H1 (cell line): ENCODE results near the gene CASK. TPM values are rescaled to one million over a fixed set of nuclear protein-coding genes. Genes with fewer than 3 reads are reported as not detected.

ENCODE experiments used
- CTCF ChIA-PET: fragments of 300-600 bp; sonication (Branson Sonifier 250); formaldehyde crosslinking; loops from one replicate; lab custom pipeline; 2021; ENCODE audit not compliant: partially characterized antibody; lab: Charles Lee
- POLR2A ChIA-PET: fragments of 300-600 bp; sonication (Branson Sonifier 250); formaldehyde crosslinking; loops from one replicate; lab custom pipeline; 2021; ENCODE audit warnings: inconsistent platforms; ENCODE audit not compliant: partially characterized antibody; lab: Charles Lee
- DNase-seq, 2 experiments: peaks; one replicate each; pipeline versions ENCODE4 v3.0.0 to v3.0.0-alpha.2; 2010 to 2022; ENCODE audit warnings: low spot score in 2 of 2, low read depth in 1 of 2, mixed read lengths in 1 of 2
- FAIRE-seq: peaks from 2 replicates; lab custom pipeline; 2011; peaks lifted over from hg19 to GRCh38; lab: Jason Lieb, UNC
- H2AFZ ChIP-seq: 2 replicates; pipeline ENCODE4 v1.8.1; 2012; ENCODE audit warnings: low read length, inconsistent platforms
- H2AK5ac ChIP-seq: 2 replicates; pipeline ENCODE4 v1.6.1; 2013; ENCODE audit warnings: low read depth, low read length
- H2BK120ac ChIP-seq: replicated peaks from 2 replicates; pipeline ENCODE3; 2013; ENCODE audit warnings: low read depth, low read length, inconsistent platforms
- H2BK12ac ChIP-seq: 2 replicates; pipeline ENCODE4 v1.6.1; 2013; ENCODE audit warnings: low read depth, low read length
- H2BK15ac ChIP-seq: 2 replicates; pipeline ENCODE4 v1.6.1; 2013; ENCODE audit warnings: low read length
- H2BK20ac ChIP-seq: 2 replicates; pipeline ENCODE4 v1.6.1; 2013; ENCODE audit warnings: low read length
- H2BK5ac ChIP-seq: 2 replicates; pipeline ENCODE4 v1.6.1; 2013; ENCODE audit warnings: low read depth, low read length
- H3K14ac ChIP-seq: 2 replicates; pipeline ENCODE4 v1.6.1; 2013; ENCODE audit warnings: inconsistent platforms; ENCODE audit not compliant: insufficient read length
- H3K18ac ChIP-seq: 2 replicates; pipeline ENCODE4 v1.6.1; 2013; ENCODE audit warnings: low read length; ENCODE audit errors: extremely low read depth
- H3K23ac ChIP-seq: 2 replicates; pipeline ENCODE4 v1.6.1; 2013; ENCODE audit warnings: inconsistent platforms; ENCODE audit not compliant: insufficient read length
- H3K23me2 ChIP-seq: 2 replicates; pipeline ENCODE4 v1.6.1; 2013; ENCODE audit warnings: low read depth, low read length
- H3K27ac ChIP-seq: 2 replicates; pipeline ENCODE4 v1.6.1; 2011; ENCODE audit warnings: low read depth, low read length, inconsistent platforms
- H3K27me3 ChIP-seq, 4 experiments: replicated peaks in 1 of 4; 1 replicate in 1 of 4; 2 replicates in 3 of 4; pipeline versions ENCODE4 v1.6.1 to v1.8.1; 2011 to 2013; ENCODE audit warnings: low read length in 3 of 4, mild to moderate bottlenecking in 3 of 4, inconsistent platforms in 2 of 4, mixed read lengths in 2 of 4, moderate library complexity in 1 of 4; ENCODE audit not compliant: control insufficient read depth in 3 of 4, insufficient read depth in 3 of 4; ENCODE audit errors: extremely low read depth in 1 of 4
- H3K36me3 ChIP-seq, 4 experiments: 2 replicates each; pipeline versions ENCODE4 v1.6.1 to v1.8.1; 2011 to 2013; ENCODE audit warnings: mild to moderate bottlenecking in 4 of 4, low read length in 3 of 4, moderate library complexity in 2 of 4, control low read depth in 1 of 4, inconsistent platforms in 1 of 4; ENCODE audit not compliant: insufficient read depth in 4 of 4, control insufficient read depth in 2 of 4
- H3K4ac ChIP-seq: replicated peaks from 2 replicates; pipeline ENCODE3; 2013; ENCODE audit warnings: low read length, low read depth, mixed read lengths, inconsistent platforms; ENCODE audit not compliant: insufficient read length
- H3K4me1 ChIP-seq, 4 experiments: replicated peaks in 1 of 4; 1 replicate in 1 of 4; 2 replicates in 3 of 4; pipeline versions ENCODE4 v1.6.1 to v1.8.1; 2011 to 2013; ENCODE audit warnings: low read length in 3 of 4, inconsistent platforms in 2 of 4, mixed read lengths in 1 of 4; ENCODE audit not compliant: insufficient read depth in 4 of 4, control insufficient read depth in 3 of 4
- H3K4me2 ChIP-seq, 2 experiments: 2 replicates each; pipeline versions ENCODE4 v1.6.1 to v1.8.1; 2011 to 2013; ENCODE audit warnings: low read depth in 2 of 2, low read length in 2 of 2, control low read depth in 1 of 2, inconsistent platforms in 1 of 2, mild to moderate bottlenecking in 1 of 2; ENCODE audit not compliant: insufficient read depth in 1 of 2
- H3K4me3 ChIP-seq, 4 experiments: fragments of 200-600, 300-600 bp in 1 of 4; sonication (generic), shearing (Covaris generic), sonication (Bioruptor Twin) in 1 of 4; 2 replicates each; pipeline versions ENCODE4 v1.5.1 to v1.8.1; 2011 to 2016; ENCODE audit warnings: low read length in 4 of 4, low read depth in 3 of 4, control low read depth in 2 of 4, inconsistent platforms in 2 of 4, mild to moderate bottlenecking in 2 of 4, mixed read lengths in 1 of 4, moderate library complexity in 1 of 4; ENCODE audit not compliant: insufficient read depth in 2 of 4; ENCODE audit errors: extremely low read depth in 1 of 4
- H3K56ac ChIP-seq: replicated peaks from 2 replicates; pipeline ENCODE3; 2013; ENCODE audit warnings: low read depth, mild to moderate bottlenecking, mixed read lengths, low read length, inconsistent platforms; ENCODE audit not compliant: insufficient read length
- H3K79me1 ChIP-seq: 2 replicates; pipeline ENCODE4 v1.6.1; 2013; ENCODE audit warnings: low read depth, low read length, control low read depth
- H3K79me2 ChIP-seq, 2 experiments: 2 replicates each; pipeline versions ENCODE4 v1.6.1 to v1.8.1; 2012 to 2013; ENCODE audit warnings: low read length in 2 of 2, mild to moderate bottlenecking in 2 of 2, inconsistent platforms in 1 of 2; ENCODE audit not compliant: insufficient read depth in 2 of 2, control insufficient read depth in 1 of 2
- H3K9ac ChIP-seq, 4 experiments: replicated peaks in 1 of 4; 1 replicate in 1 of 4; 2 replicates in 3 of 4; pipeline versions ENCODE4 v1.6.1 to v1.8.1; 2011 to 2013; ENCODE audit warnings: low read depth in 3 of 4, low read length in 3 of 4, control low read depth in 2 of 4, mild to moderate bottlenecking in 2 of 4, moderate library complexity in 2 of 4, inconsistent platforms in 1 of 4; ENCODE audit errors: extremely low read depth in 1 of 4
- H3K9me3 ChIP-seq, 2 experiments: 2 replicates each; pipeline versions ENCODE4 v1.6.1 to v1.8.1; 2012 to 2013; ENCODE audit warnings: mild to moderate bottlenecking in 2 of 2, moderate library complexity in 2 of 2, control low read depth in 1 of 2, inconsistent platforms in 1 of 2, low read depth in 1 of 2, low read length in 1 of 2, mixed read lengths in 1 of 2; ENCODE audit not compliant: insufficient read depth in 2 of 2
- H4K20me1 ChIP-seq, 2 experiments: replicated peaks in 1 of 2; 2 replicates each; pipeline versions ENCODE3 to v1.8.1; 2011 to 2013; ENCODE audit warnings: inconsistent platforms in 2 of 2, low read length in 2 of 2, mild to moderate bottlenecking in 1 of 2; ENCODE audit not compliant: insufficient read depth in 2 of 2, control insufficient read depth in 1 of 2
- H4K5ac ChIP-seq: 2 replicates; pipeline ENCODE4 v1.6.1; 2013; ENCODE audit warnings: low read length, low read depth, mixed read lengths, inconsistent platforms; ENCODE audit not compliant: insufficient read length
- H4K8ac ChIP-seq: 2 replicates; pipeline ENCODE4 v1.8.0; 2013; ENCODE audit warnings: mild to moderate bottlenecking, moderate library complexity, low read length, inconsistent platforms; ENCODE audit not compliant: insufficient read depth; ENCODE audit errors: extremely low read depth
- H4K91ac ChIP-seq: replicated peaks from 2 replicates; pipeline ENCODE3; 2013; ENCODE audit warnings: low read length, mixed read lengths, inconsistent platforms; ENCODE audit not compliant: insufficient read length
- BACH1 ChIP-seq: IDR thresholded peaks from 2 replicates; pipeline ENCODE4 v1.6.1; 2012; ENCODE audit warnings: low read length, improper control_type of control experiment
- CBX5 ChIP-seq: fragments of 300-800, 300-1000 bp; sonication (generic); IDR thresholded peaks from 2 replicates; pipeline ENCODE4 v1.7.1; 2016; ENCODE audit warnings: antibody characterized with exemption, low read length, low read depth
- CEBPB ChIP-seq: IDR thresholded peaks from 2 replicates; pipeline ENCODE4 v1.6.1; 2012; ENCODE audit warnings: low read depth, low read length
- CREB1 ChIP-seq: IDR thresholded peaks from 2 replicates; pipeline ENCODE4 v1.6.1; 2012; ENCODE audit warnings: inconsistent platforms
- JUND ChIP-seq: IDR thresholded peaks from 2 replicates; pipeline ENCODE4 v1.6.1; 2011; ENCODE audit warnings: mild to moderate bottlenecking, improper control_type of control experiment, low read length
- POLR2A ChIP-seq, 2 experiments: IDR thresholded peaks; 1 replicate in 1 of 2; 2 replicates in 1 of 2; pipeline ENCODE4 v1.6.1; 2011; ENCODE audit warnings: low read depth in 2 of 2, low read length in 2 of 2, mild to moderate bottlenecking in 2 of 2; ENCODE audit errors: control extremely low read depth in 1 of 2
- RBBP5 ChIP-seq: IDR thresholded peaks from 2 replicates; pipeline ENCODE4 v1.7.1; 2012; ENCODE audit warnings: low read depth, mild to moderate bottlenecking, inconsistent platforms, low read length, moderate library complexity, borderline replicate concordance
- RNF2 ChIP-seq: fragments of 200-900, 300-1000 bp; sonication (generic); IDR thresholded peaks from 2 replicates; pipeline ENCODE4 v1.7.1; 2016; ENCODE audit warnings: borderline replicate concordance, low read depth, mild to moderate bottlenecking, antibody characterized with exemption, low read length; ENCODE audit not compliant: poor library complexity, severe bottlenecking; ENCODE audit errors: missing control alignments
- SIRT6 ChIP-seq: IDR thresholded peaks from one replicate; pipeline ENCODE4 v1.7.1; 2012; ENCODE audit warnings: low read length, inconsistent platforms
- SRF ChIP-seq: IDR thresholded peaks from 2 replicates; pipeline ENCODE4 v1.6.1; 2011; ENCODE audit warnings: mild to moderate bottlenecking, low read depth, low read length, moderate library complexity
- YY1 ChIP-seq: IDR thresholded peaks from 2 replicates; pipeline ENCODE4 v1.6.1; 2011; ENCODE audit warnings: low read depth, mild to moderate bottlenecking, low read length
- WGBS, 2 experiments: shearing (Covaris generic) in 1 of 2; methylation state at CpG; one replicate each; pipeline versions ENCODE4 v1.1.6 to v1.1.7; 2013 to 2015; ENCODE audit warnings: low lambda C conversion rate in 2 of 2, mixed read lengths in 2 of 2, inconsistent platforms in 1 of 2, low coverage in 1 of 2, missing lambda C conversion rate in 1 of 2; ENCODE audit not compliant: insufficient replicate concordance in 2 of 2, insufficient coverage in 1 of 2, insufficient read length in 1 of 2; ENCODE audit errors: extremely low coverage in 1 of 2, missing lambda C conversion rate in 1 of 2; 5-methylcytosine and 5-hydroxymethylcytosine counted together
- polyA plus RNA-seq, 7 experiments: library from polyadenylated mRNA; depleted of rRNA in 3 of 7; stranded (reverse) in 5 of 7; unstranded in 2 of 7; fragments of >200 nt in 5 of 7; fragments of 200-250 nt in 2 of 7; gene quantifications; 1 replicate in 5 of 7; 2 replicates in 1 of 7; 4 replicates in 1 of 7; pipeline versions ENCODE4 v1.2.1 to v1.2.3, GENCODE V29; 2011 to 2013; ENCODE audit warnings: missing spikeins in 2 of 7, mixed read lengths in 2 of 7
- total RNA-seq: library from RNA; stranded (reverse); fragmentation: NEBNext Ultra II Directional; extraction: Animal tissue kit (Norgen Biotek cat#: 25700); gene quantifications from 2 replicates; pipeline ENCODE4 v1.2.1, GENCODE V29; 2021
- TF ChIP-seq, protein P1 (sequence below): IDR thresholded peaks from 2 replicates; pipeline ENCODE4 v1.6.1; 2012; ENCODE audit warnings: inconsistent platforms
- TF ChIP-seq, protein P2 (sequence below): IDR thresholded peaks from 2 replicates; pipeline ENCODE4 v1.6.1; 2012; ENCODE audit warnings: low read length, inconsistent platforms

The CASK gene
- total and polyA plus RNA-seq, 2 of the 8 experiments (the other 6 are each of a cell fraction or from before 2014, with no cell fraction given): 21.6 to 55.1 TPM

DNA sequence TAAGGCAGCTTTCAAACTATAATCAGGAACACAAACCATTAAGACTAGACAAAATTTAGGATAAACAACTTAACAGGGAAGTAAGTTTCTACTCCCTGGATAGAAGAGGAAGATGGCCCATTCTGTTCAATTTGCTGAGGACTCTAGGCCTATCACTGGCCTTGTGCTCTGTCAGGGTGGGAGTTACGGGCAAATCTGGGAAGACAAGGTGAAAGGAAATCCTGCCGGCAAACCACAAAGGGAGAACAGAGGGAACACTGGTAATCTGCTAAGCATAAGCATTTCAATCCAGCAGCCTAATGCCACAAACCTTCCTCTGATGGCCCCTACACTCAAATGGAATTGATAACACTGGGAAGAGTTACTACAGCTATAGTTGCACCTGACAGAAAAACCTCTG lies 191.1 kb downstream of the CASK start:
- no peak overlapping the region for H3K14ac ChIP-seq
- peak; percentile 96 for FAIRE-seq
- H3K4me3 ChIP-seq: no peak overlapping the region
- no peak overlapping the region for H3K9ac ChIP-seq
- H3K56ac ChIP-seq: no peak overlapping the region
- 75% methylated on average over 2 of the region's 2 CpGs; no CpG with 5 or more reads in 1 of the 2 experiments for WGBS, 2 experiments
- H4K8ac ChIP-seq: no peak overlapping the region
- no peaks in the 10 kb centered on the region for H3K27me3 ChIP-seq
- ChIA-PET POLR2A (interaction anchor here (0.7 kb wide), 1 partner anchor 1917 kb away, joined by 3 read pairs; no protein-coding TSS in a partner anchor), CTCF (interaction anchor here (1.0 kb wide), 1 partner anchor 11 kb away, joined by 3 read pairs; no protein-coding TSS in a partner anchor)
- no peaks in the 10 kb centered on the region for H3K9me3 ChIP-seq
- H3K4me2 ChIP-seq: no peak overlapping the region
- H2BK12ac ChIP-seq: no peak overlapping the region
- H2BK120ac ChIP-seq: no peak overlapping the region
- no peak overlapping the region for H3K18ac ChIP-seq
- no peak overlapping the region for H3K4ac ChIP-seq
- no peak overlapping the region for H4K5ac ChIP-seq
- no peak overlapping the region for H2BK20ac ChIP-seq
- H4K91ac ChIP-seq: no peak overlapping the region
- no peaks in the 10 kb centered on the region for H3K23me2 ChIP-seq
- H2AK5ac ChIP-seq: no peak overlapping the region
- no peaks in the 10 kb centered on the region; a peak in 2 of 7 replicates for H3K4me1 ChIP-seq
- H2AFZ ChIP-seq: no peak overlapping the region
- H3K79me2 ChIP-seq: no peaks in the 10 kb centered on the region
- DNase-seq: no peak
- no peak overlapping the region for H3K27ac ChIP-seq
- H2BK5ac ChIP-seq: no peak overlapping the region
- no peak overlapping the region for H3K23ac ChIP-seq
- H3K79me1 ChIP-seq: no peaks in the 10 kb centered on the region
- H3K36me3 ChIP-seq: no peaks in the 10 kb centered on the region
- no peaks in the 10 kb centered on the region for H4K20me1 ChIP-seq
- H2BK15ac ChIP-seq: no peak overlapping the region
- TF ChIP-seq, protein P1, sequence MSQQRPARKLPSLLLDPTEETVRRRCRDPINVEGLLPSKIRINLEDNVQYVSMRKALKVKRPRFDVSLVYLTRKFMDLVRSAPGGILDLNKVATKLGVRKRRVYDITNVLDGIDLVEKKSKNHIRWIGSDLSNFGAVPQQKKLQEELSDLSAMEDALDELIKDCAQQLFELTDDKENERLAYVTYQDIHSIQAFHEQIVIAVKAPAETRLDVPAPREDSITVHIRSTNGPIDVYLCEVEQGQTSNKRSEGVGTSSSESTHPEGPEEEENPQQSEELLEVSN: no peak
- TF ChIP-seq JUND: no peak
- no peak for TF ChIP-seq CBX5
- no peak for TF ChIP-seq CREB1
- no peak for TF ChIP-seq CEBPB
- TF ChIP-seq RNF2: no peak
- no peak for TF ChIP-seq BACH1
- no peak for TF ChIP-seq SRF
- TF ChIP-seq POLR2A (IDR thresholded peaks at IDR 0.05; ENCODE audit: control extremely low read depth in 1 of 2, low read depth in 2 of 2, low read length in 2 of 2): no peak
- TF ChIP-seq SIRT6: no peak
- TF ChIP-seq YY1: no peak
- TF ChIP-seq, protein P2, sequence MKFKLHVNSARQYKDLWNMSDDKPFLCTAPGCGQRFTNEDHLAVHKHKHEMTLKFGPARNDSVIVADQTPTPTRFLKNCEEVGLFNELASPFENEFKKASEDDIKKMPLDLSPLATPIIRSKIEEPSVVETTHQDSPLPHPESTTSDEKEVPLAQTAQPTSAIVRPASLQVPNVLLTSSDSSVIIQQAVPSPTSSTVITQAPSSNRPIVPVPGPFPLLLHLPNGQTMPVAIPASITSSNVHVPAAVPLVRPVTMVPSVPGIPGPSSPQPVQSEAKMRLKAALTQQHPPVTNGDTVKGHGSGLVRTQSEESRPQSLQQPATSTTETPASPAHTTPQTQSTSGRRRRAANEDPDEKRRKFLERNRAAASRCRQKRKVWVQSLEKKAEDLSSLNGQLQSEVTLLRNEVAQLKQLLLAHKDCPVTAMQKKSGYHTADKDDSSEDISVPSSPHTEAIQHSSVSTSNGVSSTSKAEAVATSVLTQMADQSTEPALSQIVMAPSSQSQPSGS: no peak
- TF ChIP-seq RBBP5: no peak
